GM23248 (cell line): ENCODE measurements around the gene HMG20A.

Experiments used
- EZH2 ChIP-seq: fragments of 200-600 bp; sonication (generic); IDR thresholded peaks from 2 replicates; pipeline ENCODE4 v1.6.1; 2018; ENCODE audit warnings: antibody characterized with exemption, mild to moderate bottlenecking; ENCODE audit not compliant: insufficient read depth, poor library complexity, severe bottlenecking
- EZH2phosphoT487 ChIP-seq: fragments of 200-600 bp; sonication (generic); IDR thresholded peaks from 2 replicates; pipeline ENCODE4 v1.6.1; 2018; ENCODE audit warnings: antibody characterized with exemption, moderate library complexity, mild to moderate bottlenecking, low read depth; ENCODE audit not compliant: insufficient read depth

DNA sequence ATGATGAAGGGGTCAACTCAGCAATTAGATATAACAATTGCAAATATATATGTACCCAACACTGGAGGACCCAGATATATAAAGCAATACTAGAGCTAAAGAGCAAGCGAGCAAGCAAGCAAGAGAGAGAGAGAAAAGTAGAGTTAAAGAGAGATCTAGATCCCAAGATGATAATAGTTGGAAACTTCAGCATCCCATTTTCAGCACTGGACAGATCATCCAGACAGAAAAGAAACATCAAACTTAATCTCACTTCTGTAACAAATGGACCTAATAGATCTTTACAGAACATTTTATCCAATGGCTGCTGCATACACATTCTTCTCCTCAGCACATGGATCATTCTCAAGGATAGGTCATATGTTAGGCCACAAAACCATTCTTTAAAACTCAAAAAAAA lies 24.0 kb upstream of the HMG20A start:
- TF ChIP-seq EZH2 (no peak), EZH2phosphoT487 (no peak)
